HG02973 (cell line): Measurements from ENCODE around the gene CIDEC.
"Not testable (repeated sequence)": the region's sequence is repeated elsewhere in the genome, so short reads cannot be mapped to it uniquely, and the experiment has no call there.

ENCODE experiments used
- ATAC-seq: cut with Tn5 transposase; IDR thresholded peaks from one replicate; pipeline ENCODE4 v1.9.1; 2021; ENCODE audit warnings: moderate library complexity; ENCODE audit not compliant: unreplicated experiment

The CIDEC gene

DNA sequence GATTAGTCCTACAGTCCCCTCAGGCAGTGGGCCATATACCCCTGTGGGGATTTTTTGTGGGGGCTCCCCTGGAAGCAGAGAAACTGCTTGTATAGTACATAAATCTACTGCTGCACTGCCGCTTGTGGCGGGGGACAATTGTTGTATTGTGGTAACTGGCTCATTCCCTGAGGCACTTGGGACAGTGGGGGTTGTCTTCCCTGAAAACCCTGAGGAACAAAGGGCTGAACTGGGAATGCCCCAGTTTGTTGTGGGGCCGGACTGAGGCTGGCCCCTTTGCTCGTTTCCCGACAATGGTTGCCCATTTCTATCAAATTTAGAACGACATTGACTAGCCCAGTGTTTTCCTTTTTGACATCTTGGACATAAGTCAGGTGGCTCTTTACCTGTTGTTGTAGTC lies 28.7 kb downstream of the CIDEC start:
- ATAC-seq, result not testable (repeated sequence)

DNA sequence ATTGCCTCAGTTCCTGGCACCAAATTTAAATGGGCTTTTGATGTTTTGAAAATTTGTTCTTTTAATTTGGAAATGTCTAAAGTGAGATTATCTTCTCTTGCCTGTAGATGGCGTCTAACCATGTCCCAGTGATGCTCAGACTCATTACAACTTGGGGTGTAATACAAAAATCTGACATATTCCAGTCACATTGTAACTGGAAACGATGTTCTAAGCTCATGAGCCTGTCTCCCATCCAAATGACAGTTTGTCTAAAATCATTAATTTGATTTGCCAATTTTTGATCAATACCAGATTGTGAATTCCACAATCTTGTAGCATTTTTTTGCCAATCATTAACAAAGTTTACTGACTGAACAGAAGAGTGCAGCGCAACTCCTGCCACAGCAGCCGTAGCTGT lies 31.2 kb downstream of the CIDEC start:
- ATAC-seq, result not testable (repeated sequence)

DNA sequence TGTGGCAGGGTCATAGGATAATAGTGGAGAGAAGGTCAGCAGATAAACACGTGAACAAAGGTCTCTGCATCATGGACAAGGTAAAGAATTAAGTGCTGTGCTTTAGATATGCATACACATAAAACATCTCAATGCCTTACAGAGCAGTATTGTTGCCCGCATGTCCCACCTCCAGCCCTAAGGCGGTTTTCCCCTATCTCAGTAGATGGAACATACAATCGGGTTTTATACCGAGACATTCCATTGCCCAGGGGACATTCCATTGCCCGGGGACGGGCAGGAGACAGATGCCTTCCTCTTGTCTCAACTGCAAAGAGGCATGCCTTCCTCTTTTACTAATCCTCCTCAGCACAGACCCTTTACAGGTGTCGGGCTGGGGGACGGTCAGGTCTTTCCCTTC lies 32.2 kb downstream of the CIDEC start:
- ATAC-seq, result not testable (repeated sequence)

DNA sequence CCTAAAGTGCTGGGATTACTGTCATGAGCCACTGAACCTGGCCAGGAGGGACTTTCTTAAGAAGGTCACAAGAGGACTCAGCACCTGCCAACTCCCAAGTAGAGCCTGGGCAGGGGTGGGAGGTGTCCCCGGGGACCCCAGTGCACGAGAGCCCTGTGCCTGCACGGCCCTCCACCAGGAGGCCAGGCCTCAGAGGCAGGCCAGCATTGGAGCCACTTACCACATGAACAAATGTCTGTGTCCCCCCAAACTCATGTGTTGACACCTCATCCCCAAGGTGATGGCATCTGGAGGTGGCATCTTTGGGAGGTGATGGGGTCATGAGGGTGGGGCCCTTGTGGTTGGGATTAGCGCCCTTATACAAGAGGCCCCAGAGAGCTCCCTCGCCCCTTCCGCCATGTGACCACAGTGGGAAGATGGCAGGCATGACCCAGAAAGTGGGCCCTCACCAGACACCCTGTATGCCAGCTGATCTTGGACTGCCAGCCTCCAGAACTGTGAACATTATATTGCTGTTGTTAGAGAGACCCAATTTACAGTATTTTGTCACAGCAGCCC lies 33.0 kb downstream of the CIDEC start:
- no peak for ATAC-seq

DNA sequence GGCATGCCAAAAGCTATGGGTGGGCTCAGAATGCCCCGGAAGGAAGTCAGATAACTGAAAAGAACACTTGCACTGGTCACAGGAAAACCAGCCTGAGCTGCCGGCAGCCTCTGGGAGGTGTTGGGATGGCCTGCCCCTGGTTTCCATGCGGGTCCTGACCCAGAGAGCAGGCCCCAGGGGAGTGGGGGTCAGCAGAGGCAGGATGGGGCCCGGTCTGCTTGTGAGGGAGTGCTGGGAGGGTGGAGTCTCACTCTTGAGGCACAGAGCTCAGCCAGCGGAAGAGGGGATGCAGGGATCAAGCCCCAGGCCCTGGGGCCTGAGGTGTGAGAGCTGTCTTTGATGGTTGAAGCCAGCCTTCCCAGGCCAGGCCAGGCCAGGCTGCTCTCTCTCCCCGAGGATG lies 33.8 kb downstream of the CIDEC start:
- no peak for ATAC-seq

DNA sequence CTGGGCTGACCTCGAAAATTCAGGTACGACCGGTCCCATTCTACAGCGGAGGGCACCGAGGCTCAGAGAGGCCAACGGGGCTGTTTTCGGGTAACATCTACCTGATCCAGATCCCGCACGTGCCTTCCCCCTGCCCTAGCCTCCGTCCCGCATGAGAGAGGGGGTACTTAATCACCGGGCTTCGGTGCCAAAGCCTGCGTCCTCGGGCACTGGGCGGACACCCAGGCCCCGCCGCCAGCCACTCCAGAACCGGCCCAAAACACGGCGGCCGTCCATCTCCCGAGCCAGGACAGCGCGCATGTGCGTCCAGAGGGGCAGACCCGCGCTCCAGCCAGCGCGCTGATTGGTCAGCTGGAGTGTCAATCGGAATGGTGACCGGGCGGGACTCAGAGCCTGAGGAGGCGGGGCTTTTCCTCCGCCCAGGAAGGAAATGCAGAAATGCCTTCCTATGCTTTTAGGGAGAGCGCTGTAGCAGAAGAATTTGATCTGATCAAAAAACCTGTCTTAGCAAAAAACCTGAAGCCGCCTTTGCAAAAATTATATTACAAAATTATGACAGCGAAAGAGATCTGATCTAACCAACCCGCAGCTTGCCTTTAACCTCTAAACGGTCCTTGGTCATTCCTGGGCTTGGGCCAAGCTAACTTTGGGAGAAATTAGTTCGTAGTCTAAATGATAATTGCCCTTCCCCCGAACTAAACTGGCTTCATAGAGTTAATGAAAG lies 36.2 kb downstream of the CIDEC start, which contains the start of gene RPUSD3:
Gene RPUSD3, minus strand, starts transcription at position 294 of the 724 bp plus-strand sequence. Its CDS starts 18 bp downstream, at position 276.
- ATAC-seq, result peak; percentile 97

DNA sequence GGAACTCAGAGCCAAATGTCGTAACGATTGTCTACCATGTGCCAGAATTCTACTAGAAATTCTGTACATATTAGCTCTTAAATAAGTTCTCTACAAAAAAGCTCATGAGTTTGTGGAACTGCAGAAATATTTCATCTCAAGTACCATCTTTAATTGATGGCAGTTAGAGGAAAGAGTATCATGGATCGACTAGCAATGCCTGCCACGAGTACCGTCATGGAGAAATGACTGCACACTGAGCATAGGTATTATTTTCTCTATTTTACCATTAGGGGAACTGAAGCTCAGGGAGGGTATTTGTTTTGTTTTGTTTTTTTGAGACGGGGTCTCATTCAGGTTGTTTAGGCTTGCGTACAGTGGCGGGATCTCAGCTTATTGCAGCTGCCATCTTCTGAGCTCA lies 39.0 kb downstream of the CIDEC start:
- no peak for ATAC-seq

DNA sequence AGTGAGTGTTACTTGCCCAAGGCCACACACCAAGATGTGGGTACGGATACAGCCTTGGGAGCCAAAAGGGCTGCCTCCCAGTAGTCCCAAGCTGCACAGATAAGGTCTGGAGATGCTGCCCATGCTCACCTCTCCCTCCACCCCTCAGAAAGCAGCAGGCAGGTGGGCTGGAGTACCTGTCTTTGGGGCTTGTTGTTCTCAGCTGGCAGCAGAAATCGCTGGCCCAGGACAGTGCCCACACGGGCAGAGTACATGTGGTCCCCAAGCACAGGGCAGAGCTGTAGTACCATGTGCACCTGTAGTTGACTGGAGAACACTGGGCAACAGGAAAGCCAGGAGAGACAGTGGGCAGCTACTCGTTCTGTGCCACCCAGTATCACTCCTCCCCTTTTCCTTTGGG lies 41.2 kb downstream of the CIDEC start:
- no peak for ATAC-seq

DNA sequence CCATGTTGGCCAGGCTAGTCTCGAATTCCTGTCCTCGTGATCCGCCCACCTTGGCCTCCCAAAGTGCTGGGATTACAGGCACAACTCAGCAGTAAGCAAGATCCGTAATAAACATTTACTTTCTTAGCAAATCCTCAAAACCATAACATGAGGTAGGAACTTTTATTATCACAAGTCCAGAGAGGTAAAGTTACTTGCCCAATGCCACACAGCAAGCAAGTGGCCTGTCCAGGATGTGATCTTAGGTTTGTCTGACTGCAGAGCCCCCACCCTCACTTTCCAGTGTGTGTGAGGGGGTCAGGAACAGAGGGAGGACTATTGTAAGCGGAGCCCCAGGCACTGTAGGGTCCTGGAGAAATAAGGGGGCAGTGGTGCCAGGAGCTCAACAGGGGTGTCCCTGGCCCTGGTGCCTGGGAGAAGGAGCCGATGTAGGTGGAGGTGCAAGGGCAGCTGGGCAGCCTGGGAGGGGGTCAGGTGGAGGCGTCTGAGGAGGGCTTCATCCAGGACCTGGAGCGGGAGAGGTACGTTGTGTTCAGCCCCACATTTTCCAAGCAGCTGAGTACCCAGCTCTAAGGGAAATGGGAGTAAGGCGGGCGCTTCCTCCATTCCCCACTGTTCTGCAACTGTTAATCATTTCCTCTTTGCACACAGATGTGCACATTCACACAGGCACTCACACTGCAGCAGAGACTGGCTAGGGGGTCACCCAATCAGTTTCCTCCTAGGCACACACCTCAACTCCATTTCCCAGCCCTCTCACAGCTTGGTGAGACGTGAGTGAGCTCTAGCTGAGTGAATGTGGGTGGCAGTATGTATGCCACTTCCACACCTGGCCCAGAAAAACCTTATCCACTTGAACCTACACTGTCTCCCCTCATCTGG lies 42.1 kb downstream of the CIDEC start:
- no peak for ATAC-seq

DNA sequence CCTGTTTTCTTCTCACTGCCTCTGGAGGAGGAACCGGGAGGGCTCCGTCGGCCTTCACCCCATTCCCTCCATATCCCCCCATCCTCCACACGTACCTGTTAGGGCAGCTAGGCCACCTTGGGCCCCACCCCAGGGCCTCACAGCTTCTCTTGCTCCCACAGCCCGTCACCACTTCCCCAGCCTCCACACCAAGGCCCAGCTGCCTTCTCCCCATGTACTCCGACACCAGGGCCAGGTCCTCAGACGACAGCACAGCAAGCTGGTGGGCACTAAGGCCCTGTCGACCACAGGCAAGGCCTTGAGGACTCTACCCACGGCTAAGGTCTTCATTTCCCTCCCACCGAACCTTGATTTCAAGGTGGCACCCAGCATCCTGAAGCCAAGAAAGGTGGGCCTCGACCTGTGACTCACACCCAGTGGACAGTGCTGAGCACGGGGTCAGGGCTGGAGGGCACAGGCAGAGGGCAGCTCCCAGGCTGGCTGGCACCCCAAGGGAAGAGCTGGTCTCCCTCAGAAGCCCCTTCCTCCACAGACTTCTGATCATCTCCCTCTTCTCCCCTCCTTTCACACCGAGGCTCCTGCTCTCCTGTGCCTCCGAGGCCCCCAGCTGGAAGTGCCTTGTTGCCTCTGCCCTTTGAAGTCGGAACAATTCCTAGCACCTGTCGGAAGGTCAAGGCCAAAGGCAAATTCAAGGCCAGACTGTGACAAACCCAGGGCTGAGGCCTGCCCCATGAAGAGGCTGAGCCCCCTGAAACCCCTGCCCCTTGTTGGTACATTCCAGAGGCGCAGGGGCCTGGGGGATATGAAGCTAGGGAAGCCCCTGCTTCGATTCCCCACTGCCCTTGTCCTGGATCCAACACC lies 45.3 kb downstream of the CIDEC start:
- no peak for ATAC-seq

DNA sequence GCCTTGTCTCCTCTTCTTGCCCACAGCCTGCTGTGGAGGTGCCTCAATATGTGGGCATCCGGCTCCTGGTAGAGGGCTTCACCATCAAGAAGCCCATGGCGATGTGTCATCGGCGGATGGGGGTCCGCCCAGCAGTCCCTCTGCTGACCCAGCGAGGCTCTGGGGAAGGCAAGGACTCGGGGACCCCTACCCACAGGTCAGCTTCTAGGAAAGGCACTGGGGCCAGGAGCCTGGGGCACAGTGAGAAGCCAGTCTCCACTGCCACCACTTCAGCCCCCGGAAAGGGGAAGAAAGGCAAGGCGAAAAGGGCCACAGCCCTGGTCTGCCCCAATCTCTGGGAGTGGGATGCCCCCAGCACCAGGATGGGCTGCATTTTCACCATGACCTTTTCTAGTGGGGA lies 47.0 kb downstream of the CIDEC start:
- no peak for ATAC-seq

DNA sequence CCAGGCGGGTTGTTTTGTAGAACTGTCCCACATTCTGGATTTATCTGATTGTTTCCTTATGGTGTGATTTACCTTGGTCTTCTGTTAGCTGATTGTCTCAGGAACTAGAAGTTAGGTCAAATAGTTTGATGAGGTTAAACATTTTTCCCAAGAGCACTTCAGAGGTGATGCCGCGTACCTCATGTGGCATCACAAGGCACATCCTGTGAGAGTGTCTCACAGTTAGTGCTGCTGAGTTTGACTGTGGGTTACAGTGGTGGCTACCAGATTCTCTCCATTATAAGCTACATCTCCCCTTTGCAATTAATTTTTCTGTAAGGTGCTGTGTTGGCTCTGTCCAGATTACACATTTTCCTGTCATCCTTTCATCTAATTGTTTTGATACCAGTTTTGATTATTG lies 48.8 kb downstream of the CIDEC start:
- ATAC-seq, result no peak

DNA sequence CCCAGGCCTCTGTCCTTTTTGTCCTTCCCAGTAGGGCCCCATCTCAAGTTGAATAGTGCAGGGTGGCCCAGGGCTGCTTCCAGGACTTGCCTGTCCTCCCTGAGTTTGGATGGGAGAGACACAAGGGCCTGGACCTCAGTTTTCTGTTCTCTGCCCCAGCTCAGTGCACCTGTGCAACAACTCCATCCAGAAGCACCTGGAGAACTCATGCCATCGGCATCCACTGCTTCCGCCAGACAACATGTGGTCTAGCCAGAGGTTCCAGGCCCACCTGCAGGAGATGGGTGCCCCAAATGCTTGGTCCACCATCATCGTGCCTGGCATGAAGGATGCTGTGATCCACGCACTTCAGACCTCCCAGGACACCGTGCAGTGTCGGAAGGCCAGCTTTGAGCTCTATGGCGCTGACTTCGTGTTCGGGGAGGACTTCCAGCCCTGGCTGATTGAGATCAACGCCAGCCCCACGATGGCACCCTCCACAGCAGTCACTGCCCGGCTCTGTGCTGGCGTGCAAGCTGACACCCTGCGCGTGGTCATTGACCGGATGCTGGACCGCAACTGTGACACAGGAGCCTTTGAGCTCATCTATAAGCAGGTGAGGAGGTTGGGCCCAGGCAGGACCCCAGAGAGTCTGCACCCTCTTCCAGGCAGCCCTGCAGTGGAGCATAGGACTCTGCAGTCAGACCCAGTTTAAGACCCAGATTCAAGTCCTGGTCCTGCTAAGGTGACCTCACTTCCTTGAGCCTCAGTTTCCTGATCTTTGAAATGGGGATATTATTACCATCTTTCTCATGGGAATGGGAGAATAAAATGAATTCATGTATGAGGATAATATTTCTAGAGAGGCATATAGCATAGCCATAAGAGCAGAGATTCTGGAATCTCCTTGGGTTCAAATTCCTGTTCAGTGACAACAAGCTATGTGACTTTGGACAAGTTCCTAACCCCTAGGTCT lies 51.0 kb downstream of the CIDEC start:
- ATAC-seq, result no peak

DNA sequence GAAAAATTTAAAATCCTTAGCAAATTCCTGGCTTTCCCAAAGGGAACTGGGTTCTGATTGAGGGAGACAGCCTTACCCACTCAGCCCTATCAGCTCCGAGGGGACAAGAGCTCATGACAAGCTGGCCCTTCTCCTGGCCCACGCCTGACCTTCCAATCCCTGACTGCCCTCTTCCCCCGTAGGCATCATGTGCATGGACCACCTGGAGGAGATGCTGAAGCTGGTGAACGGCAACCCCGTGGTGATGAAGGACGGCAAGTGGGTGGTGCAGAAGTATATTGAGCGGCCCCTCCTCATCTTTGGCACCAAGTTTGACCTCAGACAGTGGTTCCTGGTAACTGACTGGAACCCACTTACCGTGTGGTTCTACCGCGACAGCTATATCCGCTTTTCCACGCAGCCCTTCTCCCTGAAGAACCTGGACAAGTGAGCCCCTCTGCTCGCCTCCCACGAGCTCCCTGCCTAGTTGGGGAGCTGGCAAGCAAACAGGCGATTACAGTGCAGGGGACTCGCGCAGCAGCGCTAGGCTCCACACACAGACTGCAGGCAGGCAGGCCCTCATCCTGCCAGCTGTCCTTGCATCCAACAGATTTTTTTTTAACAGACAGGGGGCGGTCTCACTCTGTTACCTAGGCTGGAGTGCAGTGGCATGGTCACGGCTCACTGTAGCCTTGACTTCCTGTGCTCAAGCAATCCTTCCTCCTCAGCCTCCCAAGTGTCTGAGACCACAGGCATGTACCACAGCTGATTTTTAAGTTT lies 53.1 kb downstream of the CIDEC start:
- ATAC-seq, result no peak

DNA sequence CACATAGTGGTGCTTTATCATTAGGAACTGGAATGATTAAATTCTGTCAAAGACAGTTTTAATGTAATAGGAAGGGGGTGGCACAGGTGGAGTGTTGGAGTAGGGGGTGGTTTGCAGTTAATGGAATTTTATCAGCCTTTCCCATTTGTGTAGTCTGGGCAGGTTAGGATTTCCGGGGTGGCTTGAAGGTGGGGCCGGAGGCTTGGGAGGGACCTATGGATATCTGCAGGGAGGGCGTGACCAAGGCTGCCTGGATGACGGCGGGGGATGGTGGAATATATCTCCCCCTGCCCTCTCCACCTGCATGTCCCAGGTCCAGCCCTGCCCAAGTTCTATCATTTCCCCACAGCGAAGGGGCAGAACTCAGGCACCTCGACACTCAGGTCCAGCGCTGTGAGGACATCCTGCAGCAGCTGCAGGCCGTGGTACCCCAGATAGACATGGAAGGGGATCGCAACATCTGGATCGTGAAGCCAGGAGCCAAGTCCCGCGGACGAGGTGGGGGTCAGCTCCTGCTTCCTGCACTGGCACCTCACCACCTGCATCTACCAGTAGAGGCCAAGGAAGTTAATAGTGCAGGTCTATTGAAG lies 54.5 kb downstream of the CIDEC start:
- ATAC-seq, result no peak

DNA sequence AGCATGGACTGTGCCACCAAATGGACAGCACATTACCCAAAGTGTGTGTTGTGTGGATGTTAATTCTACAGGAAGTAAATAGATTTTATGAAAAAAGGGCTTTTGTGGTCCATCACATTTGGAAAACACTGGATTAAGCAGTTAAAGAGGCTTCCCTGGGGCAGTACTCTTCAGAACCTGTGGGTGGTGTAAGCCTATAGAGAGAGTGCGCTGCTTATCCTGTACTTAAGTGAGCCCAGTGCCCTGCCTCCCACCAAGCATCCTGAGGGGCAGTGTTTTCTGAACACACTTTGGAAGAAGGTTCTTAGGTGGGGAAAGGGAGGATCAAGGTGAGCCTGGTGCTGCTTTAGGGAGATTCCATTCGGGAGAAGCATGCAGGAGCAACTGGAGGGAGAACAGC lies 59.1 kb downstream of the CIDEC start:
- no peak for ATAC-seq

DNA sequence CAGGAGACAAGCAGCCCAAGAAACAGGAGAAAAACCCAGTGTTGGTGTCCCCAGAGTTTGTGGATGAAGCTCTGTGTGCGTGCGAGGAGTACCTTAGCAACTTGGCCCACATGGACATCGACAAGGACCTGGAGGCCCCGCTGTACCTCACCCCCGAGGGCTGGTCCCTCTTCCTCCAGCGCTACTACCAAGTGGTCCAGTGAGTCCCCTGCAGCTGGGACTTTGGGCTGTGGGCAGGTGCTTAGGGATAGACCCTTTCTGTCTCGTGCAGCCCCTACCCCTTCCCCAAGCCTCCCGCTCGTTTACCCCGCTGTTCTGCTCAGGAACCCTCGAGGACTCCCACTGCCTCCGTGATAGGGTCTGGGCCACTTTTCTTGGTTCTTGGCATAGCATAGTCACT lies 59.5 kb downstream of the CIDEC start:
- ATAC-seq, result no peak

DNA sequence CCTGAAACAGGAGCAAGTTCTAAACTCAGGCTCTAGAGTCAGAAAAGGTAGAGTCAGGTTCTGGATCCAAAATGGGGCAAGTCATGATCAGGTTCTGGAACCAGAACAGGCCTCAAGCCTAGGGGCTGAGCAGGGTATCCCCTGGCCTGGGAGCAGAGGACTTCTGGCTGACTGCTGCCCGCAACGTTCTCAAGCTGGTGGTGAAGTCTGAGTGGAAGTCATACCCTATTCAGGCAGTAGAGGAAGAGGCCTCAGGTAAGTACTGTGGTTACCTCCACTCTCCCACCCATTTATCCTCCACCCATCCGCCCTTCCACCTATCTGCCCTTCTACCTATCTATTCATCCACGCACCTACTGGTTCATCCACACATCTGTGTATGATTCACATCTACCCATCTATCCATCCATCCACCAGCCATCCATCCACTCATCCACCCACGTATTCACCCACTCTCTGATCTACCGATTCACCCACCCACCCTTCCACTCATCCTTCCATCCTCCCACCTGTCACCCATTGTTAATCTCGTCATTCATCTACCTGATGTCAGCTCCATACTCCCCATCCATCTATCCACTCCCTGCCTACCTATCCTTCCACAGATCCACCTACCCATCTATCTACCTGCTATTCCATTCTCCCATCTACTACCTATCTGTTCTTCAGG lies 61.3 kb downstream of the CIDEC start:
- ATAC-seq, result no peak
